IPS-NIHi11 (cell line): ENCODE results near the gene TRAPPC3.
A peak's percentile ranks its signal among the peaks of the same experiment; 100 is the strongest.

ENCODE experiments used
- DNase-seq: peaks from one replicate; pipeline ENCODE4 v3.0.0; 2012; ENCODE audit warnings: mixed read lengths, low spot score

TRAPPC3 gene

DNA sequence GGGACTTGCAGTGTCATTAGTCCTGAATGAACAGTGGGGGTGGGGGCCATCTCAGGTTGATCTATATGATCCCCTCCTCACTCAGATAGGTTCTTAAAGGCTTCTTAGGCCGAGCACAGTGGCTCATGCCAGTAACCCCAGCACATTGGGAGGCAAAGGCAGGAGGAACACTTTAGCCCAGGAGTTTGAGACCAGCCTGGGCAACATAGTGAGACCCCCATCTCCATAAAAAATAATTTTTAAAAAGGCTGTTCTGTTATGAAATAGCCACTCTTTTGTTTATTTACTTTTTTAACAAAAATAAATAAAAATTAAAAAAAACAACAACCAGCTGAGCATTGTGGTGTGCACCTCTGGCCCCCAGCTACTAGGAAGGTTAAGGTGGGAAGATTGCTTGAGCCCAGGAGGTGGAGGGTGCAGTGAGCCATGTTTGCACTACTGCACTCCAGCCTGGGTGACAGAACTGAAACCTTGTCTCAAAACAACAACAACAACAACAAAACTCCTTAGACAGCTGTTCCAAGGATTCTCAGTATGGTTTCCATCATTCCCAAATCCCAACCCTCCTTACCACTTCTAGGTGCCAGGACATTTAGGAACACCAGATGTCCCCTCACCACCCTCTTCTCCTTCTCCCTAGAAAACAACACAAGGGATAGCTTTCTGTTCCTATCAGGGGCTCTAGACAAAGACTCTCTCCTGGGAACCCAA lies 2.0 kb upstream of the TRAPPC3 start:
- no peak for DNase-seq

DNA sequence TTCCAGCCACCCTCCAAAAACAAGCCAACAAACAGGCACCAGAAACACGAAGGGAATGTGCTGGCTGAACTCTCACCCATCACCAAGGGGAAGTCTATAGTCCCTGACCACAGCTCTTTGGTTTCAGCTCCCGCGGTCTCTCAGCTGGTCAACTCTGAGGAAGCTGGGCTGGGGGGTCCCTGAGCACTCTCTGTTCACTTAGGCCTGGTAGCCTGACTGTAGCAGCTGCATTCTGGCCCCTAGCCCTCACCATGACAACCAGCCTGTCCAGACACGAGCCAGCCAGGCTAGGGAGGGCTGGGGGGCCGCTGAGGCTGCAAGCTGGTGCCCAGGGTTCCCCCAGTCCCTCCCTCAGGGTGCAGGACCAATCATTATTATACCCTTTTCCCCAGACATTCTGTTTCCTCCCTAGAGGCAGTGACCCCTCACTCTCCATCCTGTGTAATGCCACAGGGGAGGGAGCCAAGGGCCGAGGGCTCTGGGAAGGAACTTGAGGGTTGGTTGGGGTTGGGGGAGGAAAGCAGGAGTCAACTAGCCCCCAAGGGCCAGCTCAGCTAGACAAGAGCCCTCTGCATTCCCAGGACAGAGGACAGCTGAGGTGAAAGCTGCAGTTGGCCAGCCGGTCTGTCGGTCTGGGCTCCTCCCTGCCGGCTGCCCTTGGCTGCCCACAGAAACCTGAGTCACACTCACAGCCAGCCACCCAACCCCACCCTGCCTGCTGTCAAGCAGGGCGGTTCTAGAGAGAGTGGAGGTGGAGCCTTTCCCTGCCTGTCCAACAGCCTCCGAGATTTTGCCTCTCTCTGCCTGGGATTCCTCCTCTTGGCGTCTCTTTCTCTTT lies 1.2 kb upstream of the TRAPPC3 start:
- peak; percentile 70 for DNase-seq

DNA sequence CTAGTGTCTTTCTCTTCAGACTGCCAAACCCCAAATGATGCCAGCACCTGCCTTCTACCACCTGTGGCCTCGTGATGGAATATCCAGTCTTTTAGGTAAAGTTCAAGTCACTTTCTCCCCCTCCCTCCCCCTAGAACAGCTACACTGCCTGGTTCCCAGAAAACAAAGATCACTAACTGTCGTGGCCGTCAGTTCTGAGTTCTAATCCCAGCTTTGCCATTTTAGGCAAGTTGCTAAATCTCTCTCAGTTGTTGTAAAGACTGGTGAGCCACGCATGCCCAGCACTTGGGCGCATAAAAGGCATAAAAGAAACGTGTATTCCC lies 648 bp upstream of the TRAPPC3 start:
- no peak for DNase-seq

DNA sequence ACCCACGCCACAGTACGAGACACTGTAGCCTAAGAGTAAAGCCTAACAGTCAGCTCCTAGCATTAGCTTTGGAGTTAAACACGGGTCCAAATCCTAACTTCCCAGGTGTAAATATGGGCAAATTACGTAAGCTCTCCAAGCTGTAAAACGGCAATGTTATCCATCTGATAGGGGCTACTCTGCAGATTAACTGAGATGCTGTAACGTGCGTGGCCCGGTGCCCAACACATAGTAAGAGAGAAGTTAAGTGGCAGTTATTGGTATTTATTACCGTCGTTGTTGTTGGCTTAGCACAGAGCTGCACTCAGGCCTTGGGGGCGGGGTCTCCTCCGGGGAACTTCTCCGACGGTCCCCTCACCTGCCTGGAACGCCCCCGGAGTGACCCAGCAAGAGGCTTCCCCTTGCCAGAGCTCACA lies 457 bp downstream of the TRAPPC3 start:
- DNase-seq: no peak

DNA sequence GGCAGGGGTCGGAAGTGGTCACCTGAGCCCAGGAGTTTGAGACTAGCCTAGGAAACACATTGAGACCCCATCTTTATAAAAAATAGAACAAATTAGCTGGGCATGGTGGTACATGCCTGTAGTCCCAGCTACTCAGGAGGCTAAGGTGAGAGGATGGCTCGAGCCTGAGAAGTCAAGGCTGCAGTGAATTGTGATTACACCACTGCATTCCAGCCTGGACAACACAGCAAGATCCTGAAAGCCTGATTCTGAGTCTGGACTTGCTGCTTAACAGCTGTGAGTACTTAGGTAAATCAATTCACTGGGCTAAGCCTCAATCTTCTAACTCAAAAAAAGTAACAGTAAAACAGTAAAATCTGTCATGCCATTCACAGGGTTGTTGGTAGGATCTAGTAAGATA lies 4.9 kb downstream of the TRAPPC3 start:
- DNase-seq: no peak

DNA sequence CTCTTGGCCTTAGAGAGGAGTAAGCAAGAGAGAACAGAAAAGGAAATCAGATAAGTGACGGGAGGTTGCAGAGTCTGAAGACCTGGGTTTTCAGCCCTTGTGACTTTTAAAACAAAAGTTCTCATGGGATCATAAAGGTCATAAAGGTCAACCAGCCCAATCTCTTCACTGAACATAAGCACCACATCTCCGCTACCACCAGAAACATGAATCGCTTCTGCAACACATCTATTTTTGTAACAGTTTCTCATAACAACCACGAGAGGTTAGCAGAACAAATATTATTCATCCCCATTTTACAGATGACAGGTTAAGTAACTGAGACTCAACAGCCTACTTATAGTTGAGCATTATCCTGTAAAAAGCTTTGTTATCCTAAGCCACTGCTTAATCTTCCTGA lies 5.9 kb downstream of the TRAPPC3 start:
- no peak for DNase-seq

DNA sequence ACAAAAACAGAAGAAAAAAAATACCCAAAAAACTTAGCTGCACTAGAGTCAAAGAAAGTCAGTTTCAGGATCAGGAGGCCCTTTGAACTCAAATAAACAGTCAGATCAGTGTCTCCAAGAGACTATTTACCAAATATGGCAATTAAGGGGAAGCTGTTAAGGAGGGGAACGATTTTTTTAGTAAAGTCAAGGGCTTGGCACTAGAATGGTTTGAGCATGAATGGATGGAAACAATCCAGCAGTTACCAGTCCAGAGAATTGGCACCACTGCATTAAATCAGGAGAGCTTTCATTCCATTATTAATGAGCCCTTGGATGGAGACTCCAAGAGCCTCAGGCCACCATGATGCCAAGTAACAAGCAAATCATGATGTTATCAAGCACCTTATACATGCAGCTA lies 7.2 kb downstream of the TRAPPC3 start:
- peak; percentile 2 for DNase-seq

DNA sequence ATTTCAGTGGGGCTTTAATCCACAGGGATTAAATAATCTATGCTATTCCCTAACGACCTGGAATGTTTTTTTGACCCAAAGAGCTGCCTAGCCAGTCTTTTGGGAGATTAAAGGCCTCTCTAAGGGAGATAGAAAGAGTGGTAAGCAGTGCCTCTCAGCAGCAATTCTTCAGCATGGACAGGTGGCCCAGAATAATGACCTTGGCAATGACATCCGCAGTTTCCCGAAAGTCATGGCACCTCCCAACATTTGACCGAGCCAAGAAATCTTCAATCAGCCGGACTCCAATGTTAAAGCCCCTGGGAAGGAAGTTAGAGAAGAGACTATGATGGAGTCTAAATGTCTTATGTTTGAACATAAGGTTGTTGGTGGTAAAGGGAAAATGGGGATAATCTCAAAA lies 9.8 kb downstream of the TRAPPC3 start:
- no peak for DNase-seq

DNA sequence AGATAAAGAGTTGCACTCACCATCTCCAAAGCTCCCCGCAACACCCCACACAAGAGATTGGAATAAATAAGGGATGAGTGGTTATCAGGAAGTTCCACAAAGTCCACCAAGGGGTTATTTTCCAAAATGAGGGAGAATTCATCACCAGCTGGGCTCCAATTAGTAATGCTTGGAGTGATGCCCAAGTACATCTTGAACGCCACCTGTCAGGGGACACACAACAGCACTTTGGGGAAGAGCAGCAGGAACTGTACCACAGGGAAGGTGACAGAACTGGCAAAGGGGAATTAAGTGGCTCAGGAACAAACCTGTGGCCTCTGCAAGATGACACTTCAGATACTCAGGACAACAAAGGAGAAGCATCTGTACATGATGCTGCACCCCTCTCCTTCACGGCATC lies 11.5 kb downstream of the TRAPPC3 start:
- peak; percentile 1 for DNase-seq

DNA sequence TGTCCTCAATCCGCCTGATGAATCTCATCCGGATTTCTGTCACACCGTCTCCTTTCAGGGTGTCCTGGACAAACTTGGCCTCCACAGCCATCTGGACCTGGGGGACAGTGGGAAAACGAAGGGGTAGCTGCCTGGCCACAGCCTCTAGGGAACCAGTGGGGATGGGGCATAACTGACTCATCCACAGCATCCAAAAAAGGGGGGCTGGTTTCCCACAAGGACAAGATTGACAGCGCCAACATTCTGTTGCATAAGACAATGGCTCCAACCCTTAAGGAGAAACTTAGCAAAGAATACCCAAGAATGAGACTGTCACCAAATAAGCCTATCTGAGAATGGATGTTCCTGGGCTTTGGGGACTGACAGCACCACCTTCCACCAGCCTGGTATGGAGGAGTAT lies 12.1 kb downstream of the TRAPPC3 start:
- peak; percentile 1 for DNase-seq

DNA sequence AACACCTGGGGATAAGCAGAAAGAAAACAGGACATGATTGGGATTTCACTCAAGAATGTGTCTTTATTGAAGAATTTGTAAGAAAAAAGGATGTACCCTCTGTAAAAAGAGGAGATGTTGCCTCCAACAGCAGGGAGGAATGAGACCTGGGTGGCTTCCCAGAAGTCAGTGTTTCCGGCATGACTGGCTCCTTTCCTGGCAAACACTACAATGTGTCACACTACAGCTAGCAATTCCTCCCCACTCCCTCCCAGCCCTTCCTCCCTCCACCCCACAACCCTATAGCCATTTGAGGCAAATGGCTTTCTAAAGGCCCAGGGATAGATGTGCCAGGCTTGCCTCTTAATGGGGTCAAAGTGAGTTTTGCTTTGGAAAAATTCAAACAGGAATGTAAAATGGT lies 12.8 kb downstream of the TRAPPC3 start:
- DNase-seq: peak; percentile 3

DNA sequence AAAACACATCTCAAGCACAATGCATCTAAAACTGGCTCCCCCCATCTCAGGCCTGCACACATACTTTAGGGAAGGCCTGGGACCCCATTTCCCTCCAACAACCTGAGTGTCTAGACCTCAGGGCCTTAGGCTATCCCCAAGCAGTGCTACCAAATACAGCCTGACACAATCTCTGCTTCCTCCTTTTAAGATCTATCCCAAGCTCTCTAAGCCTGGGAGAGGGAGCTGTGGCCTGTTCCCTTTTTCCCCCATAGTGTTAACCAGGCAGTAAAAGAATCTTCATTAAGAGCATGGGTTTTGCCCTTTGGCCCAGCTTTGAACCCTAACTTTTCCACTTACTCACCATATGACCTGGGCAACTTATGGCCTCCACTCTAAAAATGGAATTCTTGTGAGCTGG lies 13.5 kb downstream of the TRAPPC3 start:
- peak; percentile 1 for DNase-seq

DNA sequence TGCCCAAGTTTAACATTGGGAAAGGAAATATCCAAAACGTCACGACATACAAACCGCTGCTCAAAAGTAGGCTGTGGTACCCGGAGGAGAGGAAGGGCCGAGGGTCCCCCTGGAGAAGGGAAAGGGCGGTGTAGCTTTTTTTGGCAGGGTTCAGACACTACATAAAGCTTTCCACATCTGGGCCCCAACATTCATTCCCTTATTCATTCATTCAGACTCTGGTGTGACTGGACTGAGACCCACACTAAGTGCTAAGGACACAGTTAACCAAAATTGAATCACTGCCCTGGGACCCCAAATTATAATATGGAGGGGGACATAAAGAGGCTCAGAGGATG lies 14.0 kb downstream of the TRAPPC3 start:
- DNase-seq: no peak

DNA sequence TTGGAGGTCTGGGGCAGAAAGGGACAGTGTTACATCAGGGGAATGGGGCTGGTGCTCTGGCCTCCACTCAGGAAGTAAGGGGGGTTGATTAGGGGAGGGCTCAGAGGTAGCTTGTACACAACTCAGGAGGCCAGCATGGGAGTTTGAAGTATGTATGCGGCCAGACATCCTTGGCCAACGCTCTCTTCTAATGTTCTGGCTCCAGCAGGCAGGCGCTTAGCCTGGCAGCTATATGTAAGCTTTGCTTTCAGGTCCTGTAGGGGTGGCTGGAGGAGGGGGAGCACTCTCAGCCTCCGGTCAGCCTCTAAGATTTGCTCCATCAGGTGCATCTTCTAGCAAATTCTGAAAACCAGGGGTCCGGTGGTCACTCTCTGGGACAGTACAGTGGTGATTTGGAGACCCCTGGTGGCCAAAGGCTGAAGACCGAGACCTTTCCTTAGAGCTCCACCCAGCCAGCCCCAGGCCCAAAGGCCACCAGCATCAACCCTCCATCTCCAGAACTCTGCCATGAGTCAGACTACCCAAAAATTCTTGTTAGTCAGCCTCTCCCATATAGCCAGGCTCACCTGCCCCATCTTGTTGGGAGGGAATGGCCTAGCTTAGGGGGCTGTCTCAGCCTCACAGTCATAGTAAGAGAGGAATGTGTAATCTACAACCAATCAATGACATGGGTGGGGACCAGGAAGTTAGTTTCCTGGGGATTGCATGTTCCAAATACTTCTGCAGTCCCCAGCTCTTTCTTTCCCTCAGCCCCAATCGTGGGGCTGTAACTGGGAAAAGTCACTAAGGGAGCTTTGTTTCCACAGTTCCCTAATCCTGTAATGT lies 14.6 kb downstream of the TRAPPC3 start:
- peak; percentile 89 for DNase-seq

DNA sequence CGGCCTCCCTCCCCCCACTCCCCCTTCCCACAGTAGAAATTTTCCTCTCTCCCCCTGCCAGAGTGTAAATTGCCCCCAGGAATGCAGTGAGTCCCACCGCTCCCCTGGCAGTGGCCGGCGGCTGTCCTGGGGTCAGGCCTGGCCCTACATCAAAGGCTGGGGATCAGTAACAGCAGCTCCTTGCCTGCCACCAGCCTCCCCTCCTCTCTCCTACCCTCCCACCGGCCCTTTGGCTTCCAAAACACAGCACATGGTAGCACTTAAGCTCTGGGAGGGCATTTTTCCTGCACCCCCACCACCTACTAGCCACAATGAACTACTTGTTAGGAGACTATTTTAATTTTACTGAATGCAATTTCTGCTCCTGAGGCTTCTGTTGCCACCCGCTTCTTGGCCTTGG lies 15.3 kb downstream of the TRAPPC3 start:
- DNase-seq: peak; percentile 26

DNA sequence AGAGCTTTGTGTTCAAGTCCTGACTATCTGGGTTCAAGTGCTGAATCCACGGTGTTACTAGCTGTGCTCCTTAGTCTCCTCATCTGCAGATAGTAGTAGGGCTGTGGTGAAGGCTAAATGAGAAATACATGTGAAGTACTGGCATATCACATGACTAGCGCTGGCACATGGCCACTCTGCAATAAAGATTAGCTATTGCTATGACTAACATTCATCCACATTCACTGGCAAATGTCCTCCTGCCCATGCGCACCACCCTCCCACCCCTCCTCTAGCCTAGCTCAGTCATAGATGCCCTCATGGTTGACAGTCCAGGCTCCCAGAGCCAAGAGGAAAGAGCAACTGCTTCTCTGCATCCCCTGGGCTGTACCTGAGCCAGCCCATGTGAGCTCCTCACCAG lies 15.8 kb downstream of the TRAPPC3 start:
- peak; percentile 12 for DNase-seq

DNA sequence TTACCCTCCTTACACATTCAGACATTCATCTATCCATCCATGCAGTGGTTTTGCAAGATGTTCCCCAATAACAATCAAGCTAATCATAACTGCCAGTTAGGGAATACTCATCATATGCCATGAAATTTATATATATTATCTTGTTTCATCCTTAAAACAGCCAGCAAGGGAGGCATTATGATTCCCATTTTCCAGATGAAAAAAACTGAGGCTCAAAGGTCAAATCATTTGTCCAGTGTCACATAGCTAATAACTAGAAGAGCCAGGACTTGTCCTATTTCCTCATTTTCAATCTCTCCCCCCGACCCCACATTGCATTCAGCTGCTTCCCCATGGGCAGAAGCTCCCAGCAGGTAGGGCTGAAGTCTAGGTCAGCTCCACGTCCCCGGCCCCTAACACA lies 17.3 kb downstream of the TRAPPC3 start:
- peak; percentile 2 for DNase-seq

DNA sequence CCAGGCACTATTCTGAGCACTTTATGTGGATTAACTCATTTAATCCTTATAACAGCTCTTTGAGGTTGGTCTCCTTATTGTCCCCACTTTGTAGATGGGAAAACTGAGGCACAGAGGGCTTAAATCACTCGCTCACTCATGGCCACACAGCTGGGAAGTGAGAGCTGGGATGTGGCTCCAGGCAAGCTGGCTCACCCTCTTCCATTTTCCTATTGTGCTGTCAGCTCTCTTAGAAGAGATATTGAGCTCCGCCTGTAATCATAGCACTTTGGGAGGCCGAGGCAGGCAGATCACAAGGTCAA lies 20.4 kb downstream of the TRAPPC3 start:
- no peak for DNase-seq

DNA sequence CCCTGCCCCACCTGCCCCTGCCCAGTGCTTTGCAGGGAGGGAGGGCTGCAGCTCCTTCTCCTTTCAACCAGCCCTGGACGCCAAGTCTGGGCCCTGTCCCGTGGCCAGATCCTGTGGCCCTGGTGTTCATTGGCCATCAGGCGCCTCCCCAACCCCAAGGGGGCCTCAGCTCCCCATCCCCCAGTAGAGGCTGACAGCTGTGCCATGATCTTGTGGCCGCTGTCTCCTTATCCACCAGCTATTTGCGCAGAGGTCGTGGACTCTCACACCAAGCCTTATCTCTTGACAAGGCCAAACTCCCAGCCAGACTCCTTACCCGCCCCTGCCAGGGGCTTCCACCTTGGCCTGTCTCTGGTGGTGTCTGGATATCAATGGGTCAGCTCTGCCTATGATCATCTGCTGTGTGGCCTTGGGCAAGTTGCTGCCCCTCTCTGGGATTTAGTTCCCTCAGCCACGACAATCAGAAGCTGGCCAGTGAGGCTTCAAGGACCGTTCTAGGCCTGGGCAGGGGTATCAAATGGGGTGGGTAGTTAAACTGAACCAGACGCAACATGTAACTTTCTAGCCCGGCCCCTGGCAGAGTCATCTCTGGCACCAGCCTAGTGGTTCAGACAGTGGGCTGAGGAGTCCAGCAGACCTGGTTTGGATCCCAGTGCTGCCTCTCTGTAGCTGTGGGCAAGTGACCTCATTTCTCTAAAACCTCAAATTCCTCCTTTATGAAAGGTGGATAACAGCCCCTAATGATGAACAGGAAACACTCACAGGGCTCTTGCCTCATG lies 21.0 kb downstream of the TRAPPC3 start:
- peak; percentile 16 for DNase-seq

DNA sequence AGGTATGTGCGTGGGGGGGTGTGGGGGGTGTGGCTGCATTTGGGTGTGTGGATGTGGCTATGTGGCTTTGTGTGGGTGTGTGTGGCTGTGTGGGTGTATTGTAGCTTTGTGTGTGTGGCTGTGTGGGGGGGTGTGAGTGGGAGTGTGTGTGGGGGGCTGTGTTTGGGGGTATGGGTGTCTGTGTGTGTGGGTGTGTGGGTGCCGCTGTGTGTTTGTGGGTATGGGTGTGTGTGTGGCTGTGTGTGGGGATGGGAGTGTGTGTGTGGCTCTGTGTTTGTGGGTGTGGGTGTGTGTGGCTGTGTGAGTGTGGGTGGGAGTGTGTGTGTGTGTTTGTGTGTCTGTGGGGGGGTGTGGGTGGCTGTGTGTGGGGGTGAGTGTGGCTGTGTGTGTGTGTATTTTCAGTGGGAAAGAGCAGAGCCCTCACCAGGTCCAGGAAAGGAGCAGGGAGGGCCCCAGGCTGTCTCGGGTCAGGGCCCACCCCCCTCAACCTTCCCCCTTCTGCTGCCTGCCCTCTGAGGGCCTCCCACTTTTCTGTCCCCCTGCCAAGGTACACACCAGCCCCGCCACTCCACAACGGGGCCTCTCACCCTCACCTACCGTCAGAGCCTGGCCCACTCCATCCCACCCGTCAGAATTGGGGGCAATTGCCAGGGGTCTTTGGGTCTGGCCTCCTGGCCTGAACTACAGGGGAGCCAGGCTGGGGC lies 22.3 kb downstream of the TRAPPC3 start:
- peak; percentile 6 for DNase-seq

DNA sequence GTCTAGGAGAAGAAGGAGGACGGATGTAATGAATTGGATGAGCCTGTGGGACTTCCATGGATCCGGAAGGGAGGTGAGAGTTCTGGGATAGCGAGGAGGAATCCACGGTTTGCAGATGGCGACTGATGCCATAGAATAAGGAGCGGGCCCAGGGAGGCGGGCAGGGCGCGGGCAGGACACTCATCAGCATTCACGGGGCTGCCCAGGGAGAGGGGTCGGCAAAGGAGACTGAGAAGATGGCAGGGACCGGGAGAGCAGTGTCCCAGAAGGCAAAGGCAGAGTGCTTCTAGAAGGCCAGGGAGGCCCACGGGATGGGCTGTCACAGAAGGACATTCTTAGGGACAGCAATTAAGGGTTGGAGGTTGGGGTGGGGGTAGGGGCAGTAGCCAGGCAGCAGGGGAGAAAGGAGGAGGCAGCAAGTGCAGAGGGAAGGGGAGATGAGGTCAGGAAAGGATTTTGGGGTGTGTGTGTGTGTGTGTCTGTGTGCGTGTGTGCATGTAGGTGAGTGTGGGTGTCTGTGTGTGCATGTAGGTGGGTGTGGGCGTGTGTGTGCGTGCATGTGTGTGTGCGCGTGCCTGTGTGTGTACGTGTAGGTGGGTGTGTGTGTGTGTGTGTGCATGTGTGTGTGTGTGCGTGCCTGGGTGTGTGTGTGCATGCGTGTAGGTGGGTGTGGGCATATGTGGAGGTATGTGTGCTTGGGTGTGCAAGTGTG lies 23.1 kb downstream of the TRAPPC3 start:
- peak; percentile 17 for DNase-seq
